GM23338 (cell line): ENCODE results near the gene ZNF438.

Experiments used
- EZH2phosphoT487 ChIP-seq: fragments of 200-600 bp; sonication (generic); IDR thresholded peaks from one replicate; pipeline ENCODE4 v1.8.1; 2018; ENCODE audit warnings: antibody characterized with exemption; ENCODE audit not compliant: unreplicated experiment
- POLR2AphosphoS5 ChIP-seq: IDR thresholded peaks from 2 replicates; pipeline ENCODE4 v1.6.1; 2016; ENCODE audit warnings: antibody characterized with exemption, low read depth
- ZNF331 ChIP-seq: fragments of 250-450 bp; sonication (Bioruptor Pico); IDR thresholded peaks from 2 replicates; pipeline ENCODE4 v1.5.0; 2020; ENCODE audit warnings: low read depth, mild to moderate bottlenecking, moderate library complexity
- TF ChIP-seq, protein P1 (sequence below), 2 experiments: fragments of 200-600 bp in 1 of 2; sonication (generic) in 1 of 2; conservative IDR thresholded peaks; 2 replicates each; pipeline versions ENCODE4 v1.5.1 to v1.6.1; 2016 to 2017; ENCODE audit warnings: antibody characterized with exemption in 2 of 2, low read depth in 2 of 2, mild to moderate bottlenecking in 2 of 2, moderate library complexity in 1 of 2

DNA sequence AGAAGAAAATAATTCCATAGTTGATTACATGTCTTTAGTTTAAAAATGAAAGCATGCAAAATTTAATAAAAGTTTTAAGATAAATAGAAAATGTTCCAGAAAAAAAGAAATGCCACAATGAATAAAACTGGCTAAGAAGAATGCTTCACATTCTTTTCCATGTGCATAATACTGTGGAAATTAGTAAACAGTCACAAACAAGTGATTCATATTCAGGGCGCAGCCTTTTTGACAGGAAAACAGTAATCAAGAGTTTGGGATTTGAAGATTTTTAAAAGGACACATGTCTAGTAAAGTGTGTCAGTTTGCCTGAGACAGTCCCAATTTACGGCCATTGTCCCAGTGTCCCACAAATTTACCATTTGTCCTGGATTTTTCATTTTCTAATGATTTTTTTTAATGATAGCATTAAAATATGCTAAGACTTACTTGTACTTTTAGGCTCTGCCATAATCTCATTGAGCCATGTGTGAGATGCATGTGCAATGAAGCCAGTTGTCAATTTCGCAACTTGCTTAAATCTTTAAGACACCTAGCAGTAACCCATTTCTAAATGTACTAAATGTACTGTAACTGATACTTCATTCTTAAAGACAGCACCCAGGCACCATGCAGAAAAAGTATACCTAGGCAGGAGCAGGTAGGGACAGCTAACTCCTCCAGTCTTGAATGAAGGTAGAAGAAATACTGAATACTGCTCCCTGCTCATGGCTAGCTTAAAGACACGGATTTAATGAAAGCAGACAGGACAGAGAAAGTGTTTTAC is 46.9 kb downstream of the ZNF438 start:
- TF ChIP-seq, protein P1, sequence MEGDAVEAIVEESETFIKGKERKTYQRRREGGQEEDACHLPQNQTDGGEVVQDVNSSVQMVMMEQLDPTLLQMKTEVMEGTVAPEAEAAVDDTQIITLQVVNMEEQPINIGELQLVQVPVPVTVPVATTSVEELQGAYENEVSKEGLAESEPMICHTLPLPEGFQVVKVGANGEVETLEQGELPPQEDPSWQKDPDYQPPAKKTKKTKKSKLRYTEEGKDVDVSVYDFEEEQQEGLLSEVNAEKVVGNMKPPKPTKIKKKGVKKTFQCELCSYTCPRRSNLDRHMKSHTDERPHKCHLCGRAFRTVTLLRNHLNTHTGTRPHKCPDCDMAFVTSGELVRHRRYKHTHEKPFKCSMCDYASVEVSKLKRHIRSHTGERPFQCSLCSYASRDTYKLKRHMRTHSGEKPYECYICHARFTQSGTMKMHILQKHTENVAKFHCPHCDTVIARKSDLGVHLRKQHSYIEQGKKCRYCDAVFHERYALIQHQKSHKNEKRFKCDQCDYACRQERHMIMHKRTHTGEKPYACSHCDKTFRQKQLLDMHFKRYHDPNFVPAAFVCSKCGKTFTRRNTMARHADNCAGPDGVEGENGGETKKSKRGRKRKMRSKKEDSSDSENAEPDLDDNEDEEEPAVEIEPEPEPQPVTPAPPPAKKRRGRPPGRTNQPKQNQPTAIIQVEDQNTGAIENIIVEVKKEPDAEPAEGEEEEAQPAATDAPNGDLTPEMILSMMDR (conservative IDR thresholded peaks at IDR 0.05; ENCODE audit: low read depth in 2 of 2) = no peak
- TF ChIP-seq EZH2phosphoT487 (no peak), POLR2AphosphoS5 (no peak), ZNF331 (CRISPR knock-in tag) (no peak)
